ENCODE results near the gene IGSF22. TPM values are rescaled to one million over a fixed set of nuclear protein-coding genes. Genes with fewer than 3 reads are reported as not detected.

IGSF22 gene
- total and polyA plus RNA-seq, 2 of the 8 experiments (the other 6 are each of a cell fraction or from before 2014, with no cell fraction given), result 0.14 TPM; not detected in 1

GRCh38 chr11:18701614-18702216, 24.3 kb downstream of the IGSF22 start:
- POLR2A ChIA-PET (ENCODE audit: partially characterized antibody), result interaction anchor here (0.8 kb wide), 1 partner anchor 48 kb away, joined by 5 read pairs; no protein-coding TSS in a partner anchor
- H3K23ac ChIP-seq (ENCODE audit: insufficient read length), result no peak overlapping the region
- H4K8ac ChIP-seq (ENCODE audit: extremely low read depth, insufficient read depth, low read length), result no peak overlapping the region; the same call in 1 of the 2 replicates
- H2BK15ac ChIP-seq (ENCODE audit: low read length), result no peak overlapping the region
- CTCF ChIA-PET (ENCODE audit: partially characterized antibody), result interaction anchor here (1.3 to 2.9 kb wide), 4 partner anchors 21 to 162 kb away, joined by 4 to 15 read pairs (median 9); no protein-coding TSS in a partner anchor
- H2BK20ac ChIP-seq (ENCODE audit: low read length), result no peak overlapping the region
- no peak overlapping the region for H3K4ac ChIP-seq (replicated peaks; ENCODE audit: insufficient read length, low read depth, low read length)
- WGBS, 2 experiments (ENCODE audit: extremely low coverage in 1 of 2, insufficient coverage in 1 of 2, insufficient read length in 1 of 2, insufficient replicate concordance in 2 of 2, low coverage in 1 of 2, low lambda C conversion rate in 2 of 2, missing lambda C conversion rate in 1 of 2), result 84% methylated on average over 17 of the region's 17 CpGs; no CpG with 5 or more reads in 1 of the 2 experiments
- no peak overlapping the region for H3K9ac ChIP-seq (replicated peaks in 1 of 4; ENCODE audit: extremely low read depth in 1 of 4, low read depth in 3 of 4, low read length in 3 of 4)
- no peak overlapping the region for H3K56ac ChIP-seq (replicated peaks; ENCODE audit: insufficient read length, low read depth, low read length)
- no peak overlapping the region for H2BK12ac ChIP-seq (ENCODE audit: low read depth, low read length)
- no peak overlapping the region for H2BK120ac ChIP-seq (replicated peaks; ENCODE audit: low read depth, low read length)
- H3K18ac ChIP-seq (ENCODE audit: extremely low read depth, low read length), result no peak overlapping the region
- no peak overlapping the region for H2AFZ ChIP-seq (ENCODE audit: low read length)
- H2BK5ac ChIP-seq (ENCODE audit: low read depth, low read length), result no peak overlapping the region
- no peak overlapping the region for H4K91ac ChIP-seq (replicated peaks; ENCODE audit: insufficient read length, low read length)
- no peaks in the 10 kb centered on the region for H3K9me3 ChIP-seq (ENCODE audit: insufficient read depth in 2 of 2, low read depth in 1 of 2, low read length in 1 of 2)
- H3K4me1 ChIP-seq (replicated peaks in 1 of 4; ENCODE audit: control insufficient read depth in 3 of 4, insufficient read depth in 4 of 4, low read length in 3 of 4), result peaks cover 0 to 9% (median 2%) of the 10 kb centered on the region in 4 experiments; a peak in 3 of 7 replicates
- no peak overlapping the region for H3K4me3 ChIP-seq (ENCODE audit: extremely low read depth in 1 of 4, insufficient read depth in 2 of 4, low read depth in 3 of 4, low read length in 4 of 4)
- no peak overlapping the region for H3K27ac ChIP-seq (ENCODE audit: low read depth, low read length)
- peaks cover 14% of the 10 kb centered on the region for H3K23me2 ChIP-seq (ENCODE audit: low read depth, low read length)
- no peak overlapping the region for H3K4me2 ChIP-seq (ENCODE audit: insufficient read depth in 1 of 2, low read depth in 2 of 2, low read length in 2 of 2)
- H3K14ac ChIP-seq (ENCODE audit: insufficient read length), result no peak overlapping the region
- H4K20me1 ChIP-seq (replicated peaks in 1 of 2; ENCODE audit: control insufficient read depth in 1 of 2, insufficient read depth in 2 of 2, low read length in 2 of 2), result no peaks in the 10 kb centered on the region
- no peaks in the 10 kb centered on the region for H3K36me3 ChIP-seq (ENCODE audit: control insufficient read depth in 2 of 4, insufficient read depth in 4 of 4, low read length in 3 of 4)
- H4K5ac ChIP-seq (ENCODE audit: insufficient read length, low read depth, low read length), result no peak overlapping the region
- H3K27me3 ChIP-seq (replicated peaks in 1 of 4; ENCODE audit: control insufficient read depth in 3 of 4, extremely low read depth in 1 of 4, insufficient read depth in 3 of 4, low read length in 3 of 4), result peaks cover 0 to 10% (median 5%) of the 10 kb centered on the region in 4 experiments; a peak in 5 of 7 replicates
- no peak for FAIRE-seq
- no peak for DNase-seq (ENCODE audit: low read depth in 1 of 2, low spot score in 2 of 2)
- no peak overlapping the region for H2AK5ac ChIP-seq (ENCODE audit: low read depth, low read length)
- no peaks in the 10 kb centered on the region for H3K79me1 ChIP-seq (ENCODE audit: low read depth, low read length)
- no peaks in the 10 kb centered on the region for H3K79me2 ChIP-seq (ENCODE audit: control insufficient read depth in 1 of 2, insufficient read depth in 2 of 2, low read length in 2 of 2)
- TF ChIP-seq EZH2 (IDR thresholded peaks at IDR 0.05; ENCODE audit: low read depth, low read length, severe bottlenecking) (no peak), CBX5 (IDR thresholded peaks at IDR 0.05; ENCODE audit: low read depth, low read length) (no peak), GABPA (IDR thresholded peaks at IDR 0.05; ENCODE audit: borderline replicate concordance, insufficient read depth, low read length) (no peak)
